ENCODE results near the gene CXCL3.

The CXCL3 gene

DNA sequence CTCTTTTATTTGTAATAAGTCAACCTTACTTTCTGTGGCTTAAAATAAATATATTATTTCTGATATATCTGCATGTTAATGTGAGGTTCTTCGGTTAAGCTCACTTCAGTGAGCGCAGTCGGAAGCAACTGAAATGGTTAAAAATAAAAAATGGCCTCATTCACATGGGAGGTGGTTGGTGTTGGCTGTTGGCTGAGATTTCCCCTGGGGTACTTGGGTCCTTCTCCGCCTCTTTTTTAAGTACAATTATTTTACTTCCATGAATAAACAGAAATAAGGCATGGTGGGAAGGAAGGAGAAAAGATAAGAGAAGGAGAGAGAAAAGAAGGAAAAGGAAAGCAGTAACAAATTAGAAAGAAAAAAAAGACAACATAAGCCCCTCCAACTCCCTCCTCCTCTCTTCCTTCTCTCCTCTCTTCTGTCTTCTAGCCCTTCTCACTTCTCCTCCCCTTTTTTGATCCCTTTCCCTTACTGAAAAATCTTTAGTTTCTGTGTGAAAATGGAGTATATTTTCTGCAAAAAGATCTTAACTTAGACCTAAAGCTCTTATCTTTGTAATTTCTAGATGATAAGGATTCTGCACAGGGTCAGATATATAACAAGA lies 19.7 kb upstream of the CXCL3 start:
- TF ChIP-seq, protein P1, sequence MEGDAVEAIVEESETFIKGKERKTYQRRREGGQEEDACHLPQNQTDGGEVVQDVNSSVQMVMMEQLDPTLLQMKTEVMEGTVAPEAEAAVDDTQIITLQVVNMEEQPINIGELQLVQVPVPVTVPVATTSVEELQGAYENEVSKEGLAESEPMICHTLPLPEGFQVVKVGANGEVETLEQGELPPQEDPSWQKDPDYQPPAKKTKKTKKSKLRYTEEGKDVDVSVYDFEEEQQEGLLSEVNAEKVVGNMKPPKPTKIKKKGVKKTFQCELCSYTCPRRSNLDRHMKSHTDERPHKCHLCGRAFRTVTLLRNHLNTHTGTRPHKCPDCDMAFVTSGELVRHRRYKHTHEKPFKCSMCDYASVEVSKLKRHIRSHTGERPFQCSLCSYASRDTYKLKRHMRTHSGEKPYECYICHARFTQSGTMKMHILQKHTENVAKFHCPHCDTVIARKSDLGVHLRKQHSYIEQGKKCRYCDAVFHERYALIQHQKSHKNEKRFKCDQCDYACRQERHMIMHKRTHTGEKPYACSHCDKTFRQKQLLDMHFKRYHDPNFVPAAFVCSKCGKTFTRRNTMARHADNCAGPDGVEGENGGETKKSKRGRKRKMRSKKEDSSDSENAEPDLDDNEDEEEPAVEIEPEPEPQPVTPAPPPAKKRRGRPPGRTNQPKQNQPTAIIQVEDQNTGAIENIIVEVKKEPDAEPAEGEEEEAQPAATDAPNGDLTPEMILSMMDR (IDR thresholded peaks at IDR 0.05; ENCODE audit: low read depth, low read length): no peak
- Histone ChIP-seq H3K9me3 (ENCODE audit: severe bottlenecking) (no peaks in the 10 kb centered on the region), H3K4me3 (ENCODE audit: low read depth, low read length) (no peak overlapping the region), H3K27ac (no peak overlapping the region), H3K36me3 (no peaks in the 10 kb centered on the region), H3K27me3 (ENCODE audit: insufficient read depth, low read depth, severe bottlenecking) (no peaks in the 10 kb centered on the region)
- no peak for DNase-seq

DNA sequence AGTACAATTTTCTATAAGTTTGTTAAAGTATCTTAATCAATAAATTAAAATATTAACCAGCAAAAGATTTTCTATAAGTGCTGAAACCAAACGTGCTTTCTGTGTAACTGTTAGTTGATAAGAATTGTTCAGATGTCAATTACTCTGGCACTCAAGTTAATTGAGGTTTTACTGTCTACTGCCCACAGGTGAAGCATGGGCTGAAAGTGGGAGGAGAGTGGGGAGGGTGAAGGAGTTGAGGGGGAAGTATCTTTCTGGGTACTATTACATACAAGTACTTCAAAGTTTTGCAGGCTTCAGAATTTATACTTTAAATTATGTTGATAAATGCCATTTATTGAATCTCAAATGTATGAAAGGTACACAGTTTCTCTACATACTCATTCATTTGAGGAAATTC lies 19.1 kb upstream of the CXCL3 start:
- TF ChIP-seq, protein P1 (IDR thresholded peaks at IDR 0.05; ENCODE audit: low read depth, low read length): no peak
- Histone ChIP-seq H3K36me3 (no peaks in the 10 kb centered on the region), H3K4me3 (ENCODE audit: low read depth, low read length) (no peak overlapping the region), H3K9me3 (ENCODE audit: severe bottlenecking) (no peaks in the 10 kb centered on the region), H3K27ac (no peak overlapping the region), H3K27me3 (ENCODE audit: insufficient read depth, low read depth, severe bottlenecking) (no peaks in the 10 kb centered on the region)
- no peak for DNase-seq

DNA sequence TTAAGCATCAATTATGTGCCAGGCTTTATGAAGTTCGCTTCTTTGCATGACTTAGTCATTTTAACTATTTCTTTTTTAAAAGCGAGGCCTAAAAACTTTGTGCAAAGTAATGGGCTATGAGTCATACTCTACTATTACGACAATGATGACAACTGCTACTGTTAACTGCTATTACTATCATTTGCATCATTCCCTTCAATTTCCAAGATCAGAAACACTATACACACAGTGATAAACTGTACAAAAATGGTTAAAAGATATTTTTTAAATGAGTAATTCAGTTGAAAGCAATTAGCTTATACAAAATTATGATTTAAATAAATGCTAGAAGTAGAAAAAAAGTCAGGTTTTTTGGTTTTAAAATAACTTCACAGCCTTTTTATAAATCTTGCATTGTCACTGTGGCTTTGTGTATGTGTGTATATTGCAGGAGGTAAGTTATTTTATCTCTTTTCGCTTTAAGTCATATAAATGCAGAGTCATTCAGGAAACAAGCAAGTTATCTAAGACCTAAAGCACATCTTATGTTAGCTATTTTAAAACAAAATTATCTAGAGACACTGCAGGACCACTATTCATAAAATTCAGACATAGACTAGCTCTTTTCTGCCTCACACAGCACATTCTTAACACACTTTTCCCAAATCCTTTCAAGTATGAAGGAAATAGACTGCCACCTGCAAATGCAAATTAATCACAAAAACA lies 18.5 kb upstream of the CXCL3 start:
- Histone ChIP-seq H3K4me3 (ENCODE audit: low read depth, low read length) (no peak overlapping the region), H3K27ac (no peak overlapping the region)
- DNase-seq: no peak

DNA sequence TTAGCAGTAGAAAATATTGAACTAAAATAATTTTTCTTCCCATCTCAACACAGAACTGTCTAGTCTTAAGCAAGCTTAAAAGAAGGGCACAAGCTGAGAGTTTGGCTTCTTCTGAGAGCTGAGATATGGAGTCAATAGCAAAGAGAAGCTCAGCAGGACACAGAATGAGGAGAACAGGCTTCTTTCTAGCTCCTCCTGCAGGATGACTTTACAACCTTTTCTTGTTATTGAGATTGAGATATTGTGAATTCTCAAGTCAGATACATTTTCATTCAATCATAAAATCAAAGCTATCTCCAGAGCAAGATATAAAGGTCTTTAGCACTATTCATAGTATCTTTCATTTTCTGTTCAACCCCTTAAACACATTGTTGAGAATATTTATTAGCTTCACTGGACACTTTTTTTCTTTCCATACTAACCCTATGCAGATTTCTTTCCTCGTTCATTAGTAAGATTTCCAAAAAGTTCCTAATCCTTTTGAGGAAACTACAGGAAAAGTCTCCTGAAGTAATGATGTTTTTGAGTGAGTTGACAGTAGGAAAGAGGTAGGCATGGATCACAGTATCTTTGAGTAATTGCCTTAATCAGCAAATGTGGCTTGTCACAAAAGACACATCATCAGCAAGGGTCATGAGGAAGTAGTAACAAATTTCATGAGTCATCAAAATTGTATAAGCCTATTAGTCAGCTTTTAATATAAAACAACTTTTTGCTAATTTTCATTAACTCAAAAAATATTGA lies 17.8 kb upstream of the CXCL3 start:
- Histone ChIP-seq H3K36me3 (no peaks in the 10 kb centered on the region), H3K4me3 (ENCODE audit: low read depth, low read length) (no peak overlapping the region), H3K27me3 (ENCODE audit: insufficient read depth, low read depth, severe bottlenecking) (no peaks in the 10 kb centered on the region), H3K9me3 (ENCODE audit: severe bottlenecking) (no peaks in the 10 kb centered on the region), H3K27ac (no peak overlapping the region)
- DNase-seq: no peak
- TF ChIP-seq, protein P1 (IDR thresholded peaks at IDR 0.05; ENCODE audit: low read depth, low read length): no peak

More for the DNA sequence above, 18.5 kb upstream of the CXCL3 start:
- TF ChIP-seq, protein P1 (IDR thresholded peaks at IDR 0.05; ENCODE audit: low read depth, low read length): no peak
- H3K36me3 ChIP-seq: no peaks in the 10 kb centered on the region
- no peaks in the 10 kb centered on the region for H3K9me3 ChIP-seq (ENCODE audit: severe bottlenecking)
- H3K27me3 ChIP-seq (ENCODE audit: insufficient read depth, low read depth, severe bottlenecking): no peaks in the 10 kb centered on the region

DNA sequence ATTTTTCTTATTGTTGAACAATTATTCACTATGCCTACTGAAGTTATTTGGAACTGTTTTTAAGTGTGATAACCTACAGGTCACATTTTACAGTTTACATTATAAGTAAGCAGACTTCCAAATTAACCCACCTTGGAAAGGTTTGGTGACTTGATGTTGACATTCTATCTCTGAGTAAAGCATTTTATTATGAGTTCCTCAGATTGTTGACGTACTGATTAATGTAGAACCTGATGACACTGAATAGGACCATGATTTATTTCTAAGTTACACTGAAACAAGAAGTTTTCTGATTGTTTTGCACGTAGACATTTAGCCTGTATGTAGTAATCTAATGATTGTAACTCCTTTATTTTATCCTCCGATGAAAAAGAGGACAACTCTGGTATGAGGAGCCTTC lies 17.0 kb upstream of the CXCL3 start:
- no peak for DNase-seq
- TF ChIP-seq, protein P1 (IDR thresholded peaks at IDR 0.05; ENCODE audit: low read depth, low read length): no peak
- no peaks in the 10 kb centered on the region for H3K9me3 ChIP-seq (ENCODE audit: severe bottlenecking)
- no peaks in the 10 kb centered on the region for H3K36me3 ChIP-seq
- H3K27ac ChIP-seq: no peak overlapping the region
- no peaks in the 10 kb centered on the region for H3K27me3 ChIP-seq (ENCODE audit: insufficient read depth, low read depth, severe bottlenecking)
- no peak overlapping the region for H3K4me3 ChIP-seq (ENCODE audit: low read depth, low read length)
